GM10847 (cell line): ENCODE data around the gene SPAG8.

Experiments
- POLR2A ChIP-seq: IDR thresholded peaks from 2 replicates; pipeline ENCODE4 v1.6.1; 2011; ENCODE audit not compliant: insufficient read length; ENCODE audit errors: extremely low read depth

SPAG8 gene

GRCh38 chr9:35771943-35772342 is 40.1 kb downstream of the SPAG8 start:
- TF ChIP-seq POLR2A, result no peak

GRCh38 chr9:35771534-35771933 is 40.5 kb downstream of the SPAG8 start:
- no peak for TF ChIP-seq POLR2A

DNA sequence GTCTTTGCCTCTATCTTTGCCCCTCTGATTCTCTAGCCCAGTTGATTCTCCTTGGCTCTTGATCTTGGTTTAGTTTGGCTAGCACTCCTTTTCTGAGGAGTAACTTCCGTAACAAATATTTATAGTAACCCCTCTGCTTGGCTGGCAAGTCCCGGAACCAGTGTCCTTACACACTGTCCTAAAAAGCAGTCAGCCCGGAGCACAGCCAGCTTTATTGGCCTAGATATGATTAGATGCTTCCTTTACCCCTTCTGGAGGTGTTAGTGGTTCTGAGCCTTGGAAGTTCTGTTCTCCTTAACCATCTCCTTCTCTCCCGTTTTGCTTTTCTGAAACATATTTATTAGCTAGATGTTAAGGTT is 41.0 kb downstream of the SPAG8 start:
- TF ChIP-seq POLR2A, result no peak

DNA sequence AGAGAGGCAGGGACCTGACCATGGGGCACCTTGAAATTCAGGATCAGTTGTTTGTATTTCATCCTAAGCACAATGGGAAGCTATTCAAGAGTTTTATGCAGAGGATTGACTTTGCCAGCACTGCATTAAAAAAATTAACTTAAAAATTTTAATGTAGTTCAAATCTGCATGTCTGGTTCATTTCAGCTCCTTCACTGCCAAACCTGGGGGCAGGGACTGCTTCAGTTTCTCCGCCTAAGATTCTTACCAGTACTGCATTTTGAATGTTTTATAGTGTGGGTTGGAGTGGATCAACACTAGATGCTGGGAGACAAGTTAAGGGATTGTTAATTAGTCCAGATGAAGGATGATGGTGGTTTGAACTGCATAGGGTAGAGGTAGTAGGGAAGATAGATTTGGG is 42.3 kb downstream of the SPAG8 start:
- TF ChIP-seq POLR2A, result no peak

DNA sequence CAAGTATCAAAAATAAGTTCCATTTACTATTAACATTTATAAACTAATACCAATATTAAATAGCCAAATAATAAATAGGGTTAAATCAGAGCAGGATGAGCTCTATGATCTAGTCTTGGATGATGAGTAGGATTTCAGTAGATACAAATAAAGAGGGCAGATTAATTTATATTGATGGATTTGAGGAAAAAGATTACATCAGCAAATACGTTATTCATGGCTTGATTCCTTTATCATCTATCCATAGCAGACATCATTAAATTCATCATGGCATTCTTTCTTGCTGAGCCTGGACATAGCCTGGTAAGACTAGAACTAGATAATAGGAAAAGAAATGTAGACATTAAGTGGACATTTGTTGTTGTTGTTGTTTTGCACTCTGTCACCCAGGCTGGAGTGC is 44.6 kb downstream of the SPAG8 start:
- TF ChIP-seq POLR2A, result no peak

DNA sequence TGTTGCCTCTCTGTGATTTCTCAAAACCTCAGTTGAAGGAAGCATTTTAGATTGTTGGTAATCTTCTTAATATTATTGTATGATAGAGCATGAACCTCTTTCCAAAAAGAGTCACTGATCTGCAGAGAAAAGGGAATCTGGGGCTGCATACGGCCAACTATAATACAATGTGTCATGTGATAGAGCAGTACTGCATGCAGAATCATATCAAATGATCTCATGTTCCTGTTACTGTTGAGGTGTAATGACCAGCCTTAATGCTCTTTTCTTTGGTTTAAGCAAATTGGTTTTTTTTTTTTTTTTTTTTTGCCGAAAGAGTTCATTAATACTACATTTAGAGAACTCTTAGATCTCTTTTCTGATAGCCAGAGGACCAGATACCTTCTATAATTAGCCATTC is 45.1 kb downstream of the SPAG8 start:
- no peak for TF ChIP-seq POLR2A

DNA sequence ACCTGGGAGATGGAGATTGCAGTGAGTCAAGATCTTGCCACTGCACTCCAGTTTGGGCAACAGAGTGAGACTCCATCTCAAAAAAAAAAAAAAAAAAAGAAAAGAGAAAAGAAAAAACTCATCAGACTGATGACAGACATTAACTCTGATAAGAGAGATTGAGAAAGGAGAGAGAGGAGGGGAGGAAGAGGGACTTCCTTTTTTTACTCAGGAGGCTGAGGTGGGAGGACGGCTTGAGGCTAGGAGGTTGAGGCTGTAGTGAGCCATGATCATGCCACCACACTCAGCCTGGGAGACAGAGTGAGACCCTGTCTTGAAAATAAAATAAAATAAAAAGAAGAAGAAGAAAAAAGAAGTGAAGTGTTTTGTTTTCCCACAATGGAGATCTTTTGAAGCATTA is 48.3 kb downstream of the SPAG8 start:
- no peak for TF ChIP-seq POLR2A

DNA sequence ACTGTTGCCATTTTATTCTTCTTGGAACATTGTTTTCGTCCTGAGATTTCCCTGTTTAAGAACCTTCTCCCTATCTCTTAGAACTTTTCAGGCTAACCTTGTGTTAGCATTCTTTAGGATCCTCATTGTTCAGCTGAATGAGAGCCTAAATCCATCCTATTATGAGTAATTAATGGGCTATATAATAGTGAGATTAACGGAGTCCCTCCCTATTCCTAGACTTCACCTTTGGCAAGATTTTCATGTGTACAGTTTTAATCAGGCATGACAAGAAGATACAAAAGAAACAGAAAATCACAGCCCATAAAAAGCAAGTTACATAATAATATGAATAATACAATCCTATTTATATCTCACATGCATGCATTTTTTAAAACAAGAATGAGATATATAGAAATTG is 48.9 kb downstream of the SPAG8 start:
- no peak for TF ChIP-seq POLR2A

GRCh38 chr9:35760651-35761050 is 51.4 kb downstream of the SPAG8 start:
- TF ChIP-seq POLR2A, result no peak

DNA sequence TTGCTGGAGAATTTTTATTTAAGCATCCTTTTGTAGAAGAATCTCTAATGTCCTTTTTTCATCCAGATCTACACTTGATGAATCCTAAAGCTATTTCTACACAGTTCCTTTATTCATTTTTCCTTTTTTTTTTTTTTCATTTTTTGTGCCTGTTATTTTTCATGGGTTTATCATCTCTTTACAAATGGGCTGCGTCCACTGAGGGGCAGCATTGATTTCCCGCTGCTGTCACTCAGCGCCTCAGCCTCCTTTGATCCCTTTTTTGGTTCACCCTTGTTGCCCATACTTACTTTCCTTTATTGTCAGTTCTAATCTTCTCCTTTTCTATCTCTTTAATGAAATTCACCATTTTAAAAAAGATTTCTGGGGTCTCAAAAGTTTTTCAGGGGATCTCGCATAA is 52.3 kb downstream of the SPAG8 start:
- no peak for TF ChIP-seq POLR2A
